ENCODE results near the gene ASTN2. TPM values are rescaled to one million over a fixed set of nuclear protein-coding genes. Genes with fewer than 3 reads are reported as not detected.

Gene ASTN2
- total and polyA plus RNA-seq, 10 donors, result 0.87 to 6.1 (median 3.7) TPM

GRCh38 chr9:116471944-116472506 lies 942.8 kb downstream of the ASTN2 start:
- Histone ChIP-seq H3K36me3 (no peaks in the 10 kb centered on the region), H3K9me3 (no peaks in the 10 kb centered on the region), H3K27me3 (replicated peaks in 1 of 7) (no peaks in the 10 kb centered on the region), H3K4me1 (no peaks in the 10 kb centered on the region), H3K4me3 (no peak overlapping the region), H3K27ac (peak overlapping the region in 3 of 8 donors; percentile 14 to 33 (median 16))
- intact Hi-C loops (cut with DNase I; ENCODE audit: low total_unique reads), result no loop called here
- WGBS, 5 donors, result 77 to 86% (median 85%) methylated on average over 7 of the region's 7 CpGs
- no peak for DNase-seq
- TF ChIP-seq POLR2AphosphoS5 (IDR thresholded peaks at IDR 0.05) (no peak), POLR2A (IDR thresholded peaks at IDR 0.05) (no peak)

- Histone ChIP-seq H3K27me3 (replicated peaks in 1 of 7) (no peaks in the 10 kb centered on the region), H3K4me3 (no peak overlapping the region), H3K27ac (peak overlapping the region in 5 of 8 donors; percentile 22 to 43 (median 25)), H3K4me1 (no peaks in the 10 kb centered on the region), H3K36me3 (no peaks in the 10 kb centered on the region), H3K9me3 (no peaks in the 10 kb centered on the region)
- DNase-seq, result no peak
- 36 to 64% (median 45%) methylated on average over 7 of the region's 7 CpGs for WGBS, 5 donors
- intact Hi-C loops (cut with DNase I; ENCODE audit: low total_unique reads), result no loop called here
- TF ChIP-seq, protein P1, sequence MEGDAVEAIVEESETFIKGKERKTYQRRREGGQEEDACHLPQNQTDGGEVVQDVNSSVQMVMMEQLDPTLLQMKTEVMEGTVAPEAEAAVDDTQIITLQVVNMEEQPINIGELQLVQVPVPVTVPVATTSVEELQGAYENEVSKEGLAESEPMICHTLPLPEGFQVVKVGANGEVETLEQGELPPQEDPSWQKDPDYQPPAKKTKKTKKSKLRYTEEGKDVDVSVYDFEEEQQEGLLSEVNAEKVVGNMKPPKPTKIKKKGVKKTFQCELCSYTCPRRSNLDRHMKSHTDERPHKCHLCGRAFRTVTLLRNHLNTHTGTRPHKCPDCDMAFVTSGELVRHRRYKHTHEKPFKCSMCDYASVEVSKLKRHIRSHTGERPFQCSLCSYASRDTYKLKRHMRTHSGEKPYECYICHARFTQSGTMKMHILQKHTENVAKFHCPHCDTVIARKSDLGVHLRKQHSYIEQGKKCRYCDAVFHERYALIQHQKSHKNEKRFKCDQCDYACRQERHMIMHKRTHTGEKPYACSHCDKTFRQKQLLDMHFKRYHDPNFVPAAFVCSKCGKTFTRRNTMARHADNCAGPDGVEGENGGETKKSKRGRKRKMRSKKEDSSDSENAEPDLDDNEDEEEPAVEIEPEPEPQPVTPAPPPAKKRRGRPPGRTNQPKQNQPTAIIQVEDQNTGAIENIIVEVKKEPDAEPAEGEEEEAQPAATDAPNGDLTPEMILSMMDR (IDR thresholded peaks at IDR 0.05 in 8 of 11, conservative IDR thresholded peaks at IDR 0.05 in 3 of 11), result no peak
- TF ChIP-seq POLR2AphosphoS5 (IDR thresholded peaks at IDR 0.05) (no peak), POLR2A (IDR thresholded peaks at IDR 0.05) (no peak)
Observed at GRCh38 chr9:116471093-116471906, 943.6 kb downstream of the ASTN2 start.

- H3K27me3 ChIP-seq (replicated peaks in 1 of 7), result no peaks in the 10 kb centered on the region
- no peaks in the 10 kb centered on the region for H3K4me1 ChIP-seq
- no peak overlapping the region for H3K4me3 ChIP-seq
- H3K27ac ChIP-seq, result no peak overlapping the region
- TF ChIP-seq, protein P1 (IDR thresholded peaks at IDR 0.05 in 8 of 11, conservative IDR thresholded peaks at IDR 0.05 in 3 of 11), result no peak
- TF ChIP-seq POLR2AphosphoS5 (IDR thresholded peaks at IDR 0.05), result no peak
- TF ChIP-seq POLR2A (IDR thresholded peaks at IDR 0.05), result no peak
- H3K36me3 ChIP-seq, result no peaks in the 10 kb centered on the region
- intact Hi-C loops (cut with DNase I; ENCODE audit: low total_unique reads), result no loop called here
- H3K9me3 ChIP-seq, result no peaks in the 10 kb centered on the region
- 73 to 84% (median 80%) methylated on average over 8 of the region's 8 CpGs for WGBS, 5 donors
- DNase-seq, result no peak
Observed at GRCh38 chr9:116468793-116469527, 945.9 kb downstream of the ASTN2 start.

- no peak for TF ChIP-seq POLR2A (IDR thresholded peaks at IDR 0.05)
- TF ChIP-seq, protein P1 (IDR thresholded peaks at IDR 0.05 in 8 of 11, conservative IDR thresholded peaks at IDR 0.05 in 3 of 11), result no peak
- TF ChIP-seq POLR2AphosphoS5 (IDR thresholded peaks at IDR 0.05), result no peak
- Histone ChIP-seq H3K9me3 (no peaks in the 10 kb centered on the region), H3K27me3 (replicated peaks in 1 of 7) (no peaks in the 10 kb centered on the region), H3K4me1 (no peaks in the 10 kb centered on the region), H3K4me3 (no peak overlapping the region), H3K36me3 (no peaks in the 10 kb centered on the region), H3K27ac (no peak overlapping the region)
- 77 to 91% (median 81%) methylated on average over 1 of the region's 1 CpG for WGBS, 5 donors
- intact Hi-C loops (cut with DNase I; ENCODE audit: low total_unique reads), result no loop called here
- no peak for DNase-seq
Observed at GRCh38 chr9:116468369-116468768, 946.5 kb downstream of the ASTN2 start.

All from spleen (tissue), 11 donors.